Measurements from ENCODE around the gene SIX5.

GRCh38 chr19:45798995-45799517 lies 30.0 kb upstream of the SIX5 start:
- peak; percentile 99 for TF ChIP-seq ZFHX2 (tag by site-specific recombination; conservative IDR thresholded peaks at IDR 0.05)
- TF ChIP-seq PRDM1 (tag by site-specific recombination; IDR thresholded peaks at IDR 0.05): no peak
- TF ChIP-seq ZNF776 (tag by site-specific recombination; IDR thresholded peaks at IDR 0.05; ENCODE audit: borderline replicate concordance): no peak
- no peak for TF ChIP-seq ZBTB44 (tag by site-specific recombination; IDR thresholded peaks at IDR 0.05)
